Muscle layer of duodenum (tissue), 2 donors: Measurements from ENCODE around the gene DAZL.

ENCODE experiments used
- H3K27ac ChIP-seq: one replicate; pipeline ENCODE4 v1.7.0; 2013; ENCODE audit warnings: mild to moderate bottlenecking, low read length
- H3K27me3 ChIP-seq: one replicate; pipeline ENCODE4 v1.7.0; 2013; ENCODE audit warnings: low read depth, mild to moderate bottlenecking, control low read depth, low read length
- H3K36me3 ChIP-seq, 2 donors: one replicate each; pipeline ENCODE4 v1.7.0; 2013; ENCODE audit warnings: low read length in 2 of 2, control low read depth in 1 of 2, mild to moderate bottlenecking in 1 of 2; ENCODE audit not compliant: insufficient read depth in 2 of 2, control insufficient read depth in 1 of 2
- H3K4me1 ChIP-seq, 2 donors: one replicate each; pipeline ENCODE4 v1.7.0; 2013; ENCODE audit warnings: low read length in 2 of 2, mild to moderate bottlenecking in 2 of 2, control low read depth in 1 of 2, moderate library complexity in 1 of 2; ENCODE audit not compliant: insufficient read depth in 2 of 2, control insufficient read depth in 1 of 2
- H3K4me3 ChIP-seq, 2 donors: one replicate each; pipeline ENCODE4 v1.7.0; 2013; ENCODE audit warnings: low read length in 2 of 2, low read depth in 1 of 2, mild to moderate bottlenecking in 1 of 2
- H3K9me3 ChIP-seq, 2 donors: one replicate each; pipeline ENCODE4 v1.7.0; 2013; ENCODE audit warnings: low read length in 2 of 2, control low read depth in 1 of 2, mild to moderate bottlenecking in 1 of 2; ENCODE audit not compliant: control insufficient read depth in 1 of 2
- donor health status: healthy.

DAZL gene

GRCh38 chr3:16536996-16537395 lies 68.2 kb downstream of the DAZL start:
- Histone ChIP-seq H3K4me1 (no peaks in the 10 kb centered on the region), H3K9me3 (no peaks in the 10 kb centered on the region), H3K4me3 (no peak overlapping the region), H3K36me3 (no peaks in the 10 kb centered on the region), H3K27ac (no peak overlapping the region), H3K27me3 (no peaks in the 10 kb centered on the region)
